NCI-H128 (cell line): ENCODE results near the gene PI4K2A.
"Not testable (repeated sequence)": the region's sequence is repeated elsewhere in the genome, so short reads cannot be mapped to it uniquely, and the experiment has no call there.

ENCODE experiments used
- DNase-seq: peaks from one replicate; lab custom pipeline; 2025; ENCODE audit not compliant: unreplicated experiment; lab: John Stamatoyannopoulos, UW

Gene PI4K2A

GRCh38 chr10:97631098-97631497 is 9.4 kb upstream of the PI4K2A start:
- DNase-seq, result no peak

DNA sequence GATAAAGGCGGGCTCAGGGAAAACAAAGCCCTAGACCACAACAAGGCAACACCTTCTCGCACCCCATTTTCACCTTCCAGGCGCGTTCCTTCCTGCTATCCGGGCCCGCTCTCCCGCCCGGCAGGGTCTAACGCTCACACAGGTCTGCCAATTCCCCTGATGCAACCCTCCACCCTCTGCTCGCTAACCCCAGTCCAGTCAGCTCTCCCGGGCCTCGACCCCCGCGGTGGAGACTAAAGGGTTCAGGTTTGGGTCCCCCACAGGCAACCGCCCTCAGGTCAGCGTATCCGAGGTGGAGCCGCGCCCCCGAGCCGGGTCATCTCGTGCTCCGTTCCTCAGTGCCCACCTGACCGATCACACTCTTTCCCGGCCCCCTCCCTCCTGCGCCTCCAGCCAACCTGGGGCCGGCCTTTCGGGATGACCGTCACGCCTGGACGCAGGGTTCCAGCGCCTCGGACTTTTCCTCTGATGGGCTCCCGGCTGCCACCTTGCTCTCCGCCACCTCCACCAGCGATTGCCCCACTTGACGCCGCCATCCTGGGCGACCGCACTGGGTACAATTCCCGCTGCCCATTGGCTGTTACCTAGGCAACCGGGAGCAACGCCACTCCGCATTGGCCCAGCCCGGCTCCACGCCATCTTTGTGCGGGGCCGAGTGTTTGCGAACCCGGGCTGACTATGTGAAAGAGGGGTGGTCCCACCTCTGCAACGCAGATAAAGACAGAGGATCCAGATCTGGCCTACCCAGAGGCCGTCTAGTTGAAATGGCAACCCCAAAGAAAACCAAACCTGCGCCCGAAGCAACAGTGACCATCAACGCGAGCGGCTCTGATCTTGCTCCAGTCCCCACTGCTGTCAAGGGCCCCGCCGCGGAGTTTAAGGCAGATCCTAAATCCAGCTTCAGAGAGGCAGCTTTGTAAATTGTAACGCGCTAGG is 7.3 kb upstream of the PI4K2A start, which contains the start of gene MORN4:
Gene MORN4, minus strand, starts transcription at position 552 of the 936 bp plus-strand sequence. CDS start 13,847 bp downstream, outside the sequence.
- DNase-seq, result peak; percentile 87

DNA sequence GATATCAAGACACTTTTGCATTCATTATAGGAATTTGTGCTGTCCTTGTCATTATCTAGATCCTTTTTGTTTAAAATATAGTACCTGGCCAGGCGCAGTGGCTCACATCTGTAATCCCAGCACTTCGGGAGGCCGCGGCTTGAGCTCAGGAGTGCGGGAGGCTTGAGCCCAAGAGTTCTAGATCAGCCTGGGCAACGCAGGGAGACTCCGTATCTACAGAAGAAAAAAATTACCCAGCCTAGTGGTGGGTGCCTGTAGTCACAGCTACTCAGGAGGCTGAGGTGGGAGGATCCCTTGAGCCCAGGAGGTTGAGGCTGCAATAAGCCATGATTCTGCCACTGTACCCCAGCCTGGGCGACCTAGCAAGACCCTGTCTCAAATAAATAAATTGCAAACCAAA is 6.5 kb upstream of the PI4K2A start:
- no peak for DNase-seq

GRCh38 chr10:97635577-97635976 is 4.9 kb upstream of the PI4K2A start:
- no peak for DNase-seq

DNA sequence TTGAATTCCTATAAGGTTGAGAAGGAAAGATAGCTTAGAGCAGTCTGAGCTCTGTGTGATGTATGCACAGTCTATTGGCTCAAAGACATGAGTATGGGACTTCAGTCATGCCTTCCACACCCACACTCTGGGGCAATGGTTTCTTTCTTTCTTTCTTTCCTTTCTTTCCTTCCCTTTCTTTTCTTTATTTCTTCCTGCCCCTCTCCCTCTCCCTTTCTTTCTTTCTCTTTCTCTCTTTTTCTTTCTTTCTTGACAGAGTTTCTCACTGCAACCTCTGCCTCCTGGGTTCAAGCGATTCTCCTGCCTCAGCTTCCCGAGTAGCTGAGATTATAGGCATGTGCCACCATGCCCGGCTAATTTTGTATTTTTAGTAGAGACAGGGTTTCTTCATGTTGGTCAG is 1.4 kb upstream of the PI4K2A start:
- DNase-seq, result not testable (repeated sequence)

DNA sequence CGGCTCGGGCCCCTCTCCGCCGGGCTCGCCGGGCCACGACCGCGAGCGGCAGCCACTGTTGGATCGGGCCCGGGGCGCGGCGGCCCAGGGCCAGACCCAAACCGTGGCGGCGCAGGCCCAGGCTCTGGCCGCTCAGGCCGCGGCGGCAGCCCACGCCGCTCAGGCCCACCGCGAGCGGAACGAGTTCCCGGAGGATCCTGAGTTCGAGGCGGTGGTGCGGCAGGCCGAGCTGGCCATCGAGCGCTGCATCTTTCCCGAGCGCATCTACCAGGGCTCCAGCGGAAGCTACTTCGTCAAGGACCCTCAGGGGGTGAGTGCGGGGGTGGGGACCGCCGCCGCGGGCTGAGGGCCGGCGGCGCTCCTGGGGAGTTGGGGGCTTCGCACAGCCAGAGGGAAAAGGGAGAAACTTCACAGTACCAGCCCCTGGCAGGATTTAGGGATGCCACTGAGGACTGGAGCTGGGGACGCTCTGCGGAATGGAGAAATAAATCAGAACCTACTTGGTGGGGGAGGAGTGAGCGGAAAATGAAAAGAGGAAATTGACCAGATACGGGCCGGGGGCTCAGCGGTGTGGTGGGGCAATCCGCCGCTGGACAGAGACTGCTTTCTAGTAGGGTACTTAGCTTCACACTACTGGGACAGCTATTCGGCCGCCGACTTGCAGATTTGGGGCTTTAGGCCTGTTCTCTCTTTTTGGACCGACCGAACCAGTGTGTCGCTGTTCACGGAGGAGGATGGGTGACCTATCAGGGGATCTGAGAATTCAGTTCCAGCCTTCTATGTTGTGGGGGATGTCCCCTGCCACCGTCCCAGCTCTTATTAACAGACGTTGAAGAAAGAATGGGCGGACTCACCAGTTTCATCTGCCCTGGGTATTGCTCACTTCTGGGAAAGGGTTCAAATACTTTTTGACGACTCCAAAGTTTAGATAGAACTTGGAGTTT is 669 bp downstream of the PI4K2A start:
- no peak for DNase-seq

- DNase-seq, result not testable (repeated sequence)
Measured at GRCh38 chr10:97642471-97643159, 2.1 kb downstream of the PI4K2A start.

DNA sequence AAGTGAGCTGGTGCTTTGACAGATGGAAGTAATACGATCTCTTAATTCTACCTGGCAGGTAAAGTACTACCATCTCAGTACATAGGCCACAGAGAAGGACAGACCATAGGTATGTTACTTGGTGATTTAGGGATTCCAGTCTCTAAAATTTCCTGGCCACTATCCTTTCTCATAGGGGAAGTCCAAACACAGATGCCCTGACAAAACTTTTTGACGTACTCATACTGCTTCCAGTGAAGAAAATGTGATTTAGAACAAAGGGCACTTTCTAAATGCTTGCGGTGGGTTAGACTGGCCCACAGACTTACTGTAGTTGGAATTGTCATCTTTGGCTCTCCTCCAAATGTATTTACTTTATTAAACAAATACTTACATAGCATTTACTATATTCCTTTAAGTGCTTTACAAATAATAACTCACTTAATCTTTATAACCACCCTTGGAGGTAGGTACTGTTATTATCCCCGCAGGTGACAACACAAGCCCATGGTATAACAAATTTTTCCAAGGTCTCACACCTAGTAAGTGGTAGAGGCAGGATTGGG is 3.0 kb downstream of the PI4K2A start:
- no peak for DNase-seq

DNA sequence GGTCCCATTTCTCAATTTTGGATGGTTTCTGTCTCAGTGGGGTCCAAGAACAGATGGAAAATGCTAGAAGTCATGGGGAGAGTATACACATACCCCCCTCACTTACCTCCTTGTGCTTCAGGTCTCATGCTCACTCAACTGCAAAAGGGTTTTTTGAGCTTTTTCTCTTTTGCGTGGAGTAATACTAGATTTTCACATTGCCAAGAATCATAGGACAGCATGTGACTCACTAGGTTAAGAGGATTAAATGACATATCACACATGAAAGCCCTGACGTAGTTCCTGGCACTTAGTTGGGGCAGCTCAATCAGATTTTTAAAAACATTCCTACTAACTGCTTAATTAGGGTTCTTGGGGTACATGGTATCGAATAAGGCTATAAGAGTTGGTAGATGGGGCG is 4.5 kb downstream of the PI4K2A start:
- no peak for DNase-seq

DNA sequence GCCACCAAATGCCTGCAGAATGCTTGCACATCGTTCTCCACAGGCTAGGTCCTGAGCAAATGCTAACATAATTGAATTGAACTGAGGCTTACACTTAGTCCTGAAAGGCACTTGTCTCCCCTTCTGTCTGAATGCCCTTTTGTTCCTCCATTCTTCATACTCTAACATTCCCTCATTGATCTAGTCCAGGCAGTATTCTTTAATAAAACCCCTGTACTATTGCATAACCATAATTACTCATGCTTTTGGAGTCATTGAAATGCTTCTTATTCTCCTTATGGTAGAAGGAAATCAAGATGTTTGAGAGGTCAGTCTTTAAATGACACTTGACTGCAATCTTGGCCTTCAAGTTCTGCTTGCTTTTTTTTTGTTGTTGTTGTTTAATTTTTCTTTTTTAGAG is 7.1 kb downstream of the PI4K2A start:
- no peak for DNase-seq

GRCh38 chr10:97648562-97649404 is 8.3 kb downstream of the PI4K2A start:
- DNase-seq, result no peak

- not testable (repeated sequence) for DNase-seq
Measured at GRCh38 chr10:97649405-97649750, 8.9 kb downstream of the PI4K2A start.

DNA sequence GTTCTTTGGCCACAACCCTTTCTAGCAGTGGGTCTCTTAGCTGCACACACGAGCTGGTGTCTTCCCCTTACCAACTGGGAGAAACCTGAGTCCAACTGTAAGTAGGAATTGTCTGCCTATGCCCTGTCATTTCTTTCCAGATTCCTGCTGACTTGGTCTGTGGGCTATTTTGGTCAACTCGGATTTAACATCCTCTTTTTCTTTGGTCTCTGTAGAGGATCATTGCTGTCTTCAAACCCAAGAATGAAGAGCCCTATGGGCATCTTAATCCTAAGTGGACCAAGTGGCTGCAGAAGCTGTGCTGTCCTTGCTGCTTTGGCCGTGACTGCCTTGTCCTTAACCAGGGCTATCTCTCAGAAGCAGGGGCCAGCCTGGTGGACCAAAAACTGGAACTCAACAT is 10.3 kb downstream of the PI4K2A start:
- no peak for DNase-seq

GRCh38 chr10:97651773-97652172 is 11.3 kb downstream of the PI4K2A start:
- DNase-seq, result no peak

- no peak for DNase-seq
Measured at GRCh38 chr10:97656777-97657176, 16.3 kb downstream of the PI4K2A start.

DNA sequence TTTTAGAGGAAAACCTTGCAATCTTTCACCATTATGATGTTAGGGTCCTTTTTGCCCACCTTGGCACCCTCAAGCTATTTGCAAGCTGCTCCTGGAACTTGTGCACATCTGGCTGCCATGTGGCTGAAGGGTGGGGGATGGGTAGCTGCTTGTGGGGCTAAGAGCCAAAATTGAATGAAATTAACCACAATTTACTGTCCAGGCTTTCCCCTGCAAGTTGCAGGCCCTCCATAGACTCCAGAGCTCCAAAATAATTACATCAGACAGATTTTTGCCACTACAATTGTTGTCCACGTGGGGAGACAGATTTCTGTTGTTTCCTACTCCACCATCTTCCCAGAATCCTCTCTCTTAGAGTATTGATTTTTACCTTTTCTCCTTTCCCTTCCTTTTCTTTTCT is 19.1 kb downstream of the PI4K2A start:
- no peak for DNase-seq

DNA sequence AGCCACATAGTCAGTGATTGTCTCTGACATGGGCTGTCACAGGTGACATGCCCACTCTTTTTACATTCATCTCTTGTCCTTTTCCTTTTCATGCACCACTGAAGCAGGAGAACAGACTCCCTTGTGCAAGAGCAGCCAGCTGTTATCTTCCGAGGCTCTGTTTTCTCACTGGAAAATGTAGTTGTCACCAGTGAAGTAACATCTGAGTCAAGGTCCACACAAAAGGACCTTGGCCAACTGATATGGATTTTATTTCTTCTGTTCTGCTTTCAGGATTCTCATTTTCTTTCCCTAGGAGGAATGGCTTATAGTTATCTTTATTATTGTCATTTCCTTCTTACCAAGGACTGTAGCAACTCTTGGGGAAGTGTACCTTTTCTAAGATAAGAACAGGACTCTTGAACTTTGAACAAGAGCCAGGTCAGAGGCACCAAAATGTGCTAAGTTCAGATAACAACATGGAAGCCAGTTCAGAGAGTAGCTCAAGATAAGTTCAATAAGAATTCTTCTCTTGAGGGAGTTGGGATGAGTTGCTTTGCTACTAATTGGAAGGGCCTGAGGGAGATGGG is 23.9 kb downstream of the PI4K2A start:
- no peak for DNase-seq

DNA sequence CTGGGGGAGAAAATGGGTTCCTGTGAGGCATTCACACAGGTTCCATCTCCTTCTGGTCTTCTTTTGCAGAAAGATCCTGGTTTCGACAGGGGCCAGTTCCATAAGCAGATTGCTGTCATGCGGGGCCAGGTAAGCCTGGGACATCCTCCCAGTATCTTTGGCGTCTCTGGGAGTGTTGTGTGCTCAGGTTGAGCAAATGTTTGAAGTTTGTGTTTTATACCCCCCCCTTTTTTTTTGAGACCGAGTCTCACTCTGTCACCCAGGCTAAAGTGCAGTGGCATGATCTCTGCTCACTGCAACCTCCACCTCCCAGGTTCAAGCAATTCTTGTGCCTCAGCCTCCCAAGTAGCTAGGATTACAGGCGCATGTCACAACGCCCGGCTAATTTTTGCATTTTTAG is 26.5 kb downstream of the PI4K2A start:
- no peak for DNase-seq

GRCh38 chr10:97667463-97667862 is 27.0 kb downstream of the PI4K2A start:
- no peak for DNase-seq

- DNase-seq, result no peak
Measured at GRCh38 chr10:97669571-97669970, 29.1 kb downstream of the PI4K2A start.
